ENCODE measurements around the gene ABLIM1.

- no peak for TF ChIP-seq FOXK2 (IDR thresholded peaks at IDR 0.05)
- TF ChIP-seq PKNOX1 (IDR thresholded peaks at IDR 0.05): no peak
- no peak for TF ChIP-seq BHLHE40 (IDR thresholded peaks at IDR 0.05; ENCODE audit: borderline replicate concordance)
Observed at GRCh38 chr10:114400091-114400490, 258.0 kb downstream of the ABLIM1 start.

All from HEK293T (cell line).